Measurements from ENCODE around the gene OR13C3. TPM values are rescaled to one million over a fixed set of nuclear protein-coding genes. Genes with fewer than 3 reads are reported as not detected.

Gene OR13C3
- total RNA-seq, 2 experiments from 2014 or later, result not detected

GRCh38 chr9:104514901-104515300 is 21.8 kb downstream of the OR13C3 start:
- Mint-ChIP-seq H3K4me1 (no peaks in the 10 kb centered on the region), H3K27ac (no peak overlapping the region), H3K4me3 (no peak overlapping the region), H3K9me3 (peaks cover 2% of the 10 kb centered on the region), H3K27me3 (no peaks in the 10 kb centered on the region), H3K36me3 (ENCODE audit: low read depth) (no peaks in the 10 kb centered on the region)
- ChIA-PET CTCF (no interaction called here), POLR2A (no interaction called here)
- DNase-seq, result no peak

GRCh38 chr9:104506565-104506964 is 30.1 kb downstream of the OR13C3 start:
- H3K4me3 Mint-ChIP-seq, result no peak overlapping the region
- no peak overlapping the region for H3K27ac Mint-ChIP-seq
- peaks cover 5% of the 10 kb centered on the region for H3K9me3 Mint-ChIP-seq
- H3K27me3 Mint-ChIP-seq, result no peaks in the 10 kb centered on the region
- H3K4me1 Mint-ChIP-seq, result no peaks in the 10 kb centered on the region
- ChIA-PET CTCF (no interaction called here), POLR2A (no interaction called here)
- DNase-seq, result no peak
- no peaks in the 10 kb centered on the region for H3K36me3 Mint-ChIP-seq (ENCODE audit: low read depth)

GRCh38 chr9:104503963-104504362 is 32.7 kb downstream of the OR13C3 start, which contains the start of gene OR13F1:
TSS of gene OR13F1 (plus strand) at chr9:104504263. CDS start at chr9:104504263, 0 bp downstream.
- Mint-ChIP-seq H3K36me3 (ENCODE audit: low read depth) (no peaks in the 10 kb centered on the region), H3K27me3 (no peaks in the 10 kb centered on the region), H3K27ac (no peak within 1 kb of the TSS), H3K9me3 (peaks cover 3% of the 10 kb centered on the region), H3K4me3 (no peak within 1 kb of the TSS), H3K4me1 (no peaks in the 10 kb centered on the region)
- CTCF ChIA-PET, result no interaction called here
- POLR2A ChIA-PET, result no interaction called here
- DNase-seq, result no peak

- Mint-ChIP-seq H3K27me3 (no peaks in the 10 kb centered on the region), H3K9me3 (peaks cover 3% of the 10 kb centered on the region), H3K27ac (no peak overlapping the region), H3K4me1 (no peaks in the 10 kb centered on the region), H3K4me3 (no peak overlapping the region), H3K36me3 (ENCODE audit: low read depth) (no peaks in the 10 kb centered on the region)
- no peak for DNase-seq
- POLR2A ChIA-PET, result no interaction called here
- CTCF ChIA-PET, result no interaction called here
These were observed 33.2 kb downstream of the OR13C3 start for GRCh38 chr9:104503440-104503839.

- POLR2A ChIA-PET, result no interaction called here
- no peaks in the 10 kb centered on the region for H3K9me3 Mint-ChIP-seq
These were observed 41.8 kb downstream of the OR13C3 start for GRCh38 chr9:104494808-104495207.

More at GRCh38 chr9:104494808-104495207, 41.8 kb downstream of the OR13C3 start:
- Mint-ChIP-seq H3K27me3 (no peaks in the 10 kb centered on the region), H3K4me3 (no peak overlapping the region), H3K27ac (no peak overlapping the region), H3K36me3 (ENCODE audit: low read depth) (no peaks in the 10 kb centered on the region), H3K4me1 (no peaks in the 10 kb centered on the region)
- CTCF ChIA-PET, result no interaction called here
- no peak for DNase-seq

Other genes starting within 250 kb of the OR13C3 start
- not detected for gene OR13F1, start 32.6 kb downstream of the OR13C3 start, total RNA-seq
- not detected for gene OR13C4, start 9.6 kb downstream of the OR13C3 start, total RNA-seq
- gene OR13C8, start 32.3 kb upstream of the OR13C3 start, total RNA-seq, result not detected
- gene OR13C5, start 62.6 kb upstream of the OR13C3 start, total RNA-seq, result not detected
- gene OR13C2, start 68.8 kb upstream of the OR13C3 start, total RNA-seq, result not detected
- gene OR13C9, start 81.3 kb upstream of the OR13C3 start, total RNA-seq, result not detected
- gene OR13D1, start 157.7 kb upstream of the OR13C3 start, total RNA-seq, result not detected
- 10 to 100 TPM; 14.0 to 17.1 TPM for gene NIPSNAP3A, start 210.8 kb upstream of the OR13C3 start, total RNA-seq
- gene NIPSNAP3B, start 227.3 kb upstream of the OR13C3 start, total RNA-seq, result 1 to 10 TPM in 1 of 2 experiments, under 1 TPM in 1; 0.28 to 1.5 TPM